NB4 (cell line): ENCODE data around the gene CCL4L2.

ENCODE experiments used
- CTCF ChIP-seq: IDR thresholded peaks from one replicate; pipeline ENCODE4 v1.5.1; 2012; ENCODE audit warnings: low read depth, low read length
- MAX ChIP-seq: IDR thresholded peaks from 2 replicates; pipeline ENCODE4 v1.6.1; 2011; ENCODE audit warnings: low read depth, low read length
- POLR2A ChIP-seq: IDR thresholded peaks from 2 replicates; pipeline ENCODE4 v1.6.1; 2011; ENCODE audit warnings: mild to moderate bottlenecking; ENCODE audit not compliant: insufficient read length; ENCODE audit errors: extremely low read depth

GRCh38 chr17:36212966-36213365 lies 2.1 kb downstream of the CCL4L2 start:
- TF ChIP-seq CTCF (no peak), POLR2A (no peak), MAX (no peak)
